H1 (cell line): ENCODE results near the gene RIMS3. TPM values are rescaled to one million over a fixed set of nuclear protein-coding genes. Genes with fewer than 3 reads are reported as not detected.

Experiments used
- CTCF ChIA-PET: fragments of 300-600 bp; sonication (Branson Sonifier 250); formaldehyde crosslinking; loops from one replicate; lab custom pipeline; 2021; ENCODE audit not compliant: partially characterized antibody; lab: Charles Lee
- POLR2A ChIA-PET: fragments of 300-600 bp; sonication (Branson Sonifier 250); formaldehyde crosslinking; loops from one replicate; lab custom pipeline; 2021; ENCODE audit warnings: inconsistent platforms; ENCODE audit not compliant: partially characterized antibody; lab: Charles Lee
- DNase-seq, 2 experiments: peaks; one replicate each; pipeline versions ENCODE4 v3.0.0 to v3.0.0-alpha.2; 2010 to 2022; ENCODE audit warnings: low spot score in 2 of 2, low read depth in 1 of 2, mixed read lengths in 1 of 2
- FAIRE-seq: peaks from 2 replicates; lab custom pipeline; 2011; peaks lifted over from hg19 to GRCh38; lab: Jason Lieb, UNC
- H2AFZ ChIP-seq: 2 replicates; pipeline ENCODE4 v1.8.1; 2012; ENCODE audit warnings: low read length, inconsistent platforms
- H2AK5ac ChIP-seq: 2 replicates; pipeline ENCODE4 v1.6.1; 2013; ENCODE audit warnings: low read depth, low read length
- H2BK120ac ChIP-seq: replicated peaks from 2 replicates; pipeline ENCODE3; 2013; ENCODE audit warnings: low read depth, low read length, inconsistent platforms
- H2BK12ac ChIP-seq: 2 replicates; pipeline ENCODE4 v1.6.1; 2013; ENCODE audit warnings: low read depth, low read length
- H2BK15ac ChIP-seq: 2 replicates; pipeline ENCODE4 v1.6.1; 2013; ENCODE audit warnings: low read length
- H2BK20ac ChIP-seq: 2 replicates; pipeline ENCODE4 v1.6.1; 2013; ENCODE audit warnings: low read length
- H2BK5ac ChIP-seq: 2 replicates; pipeline ENCODE4 v1.6.1; 2013; ENCODE audit warnings: low read depth, low read length
- H3K14ac ChIP-seq: 2 replicates; pipeline ENCODE4 v1.6.1; 2013; ENCODE audit warnings: inconsistent platforms; ENCODE audit not compliant: insufficient read length
- H3K18ac ChIP-seq: 2 replicates; pipeline ENCODE4 v1.6.1; 2013; ENCODE audit warnings: low read length; ENCODE audit errors: extremely low read depth
- H3K23ac ChIP-seq: 2 replicates; pipeline ENCODE4 v1.6.1; 2013; ENCODE audit warnings: inconsistent platforms; ENCODE audit not compliant: insufficient read length
- H3K23me2 ChIP-seq: 2 replicates; pipeline ENCODE4 v1.6.1; 2013; ENCODE audit warnings: low read depth, low read length
- H3K27ac ChIP-seq: 2 replicates; pipeline ENCODE4 v1.6.1; 2011; ENCODE audit warnings: low read depth, low read length, inconsistent platforms
- H3K27me3 ChIP-seq, 4 experiments: replicated peaks in 1 of 4; 1 replicate in 1 of 4; 2 replicates in 3 of 4; pipeline versions ENCODE4 v1.6.1 to v1.8.1; 2011 to 2013; ENCODE audit warnings: low read length in 3 of 4, mild to moderate bottlenecking in 3 of 4, inconsistent platforms in 2 of 4, mixed read lengths in 2 of 4, moderate library complexity in 1 of 4; ENCODE audit not compliant: control insufficient read depth in 3 of 4, insufficient read depth in 3 of 4; ENCODE audit errors: extremely low read depth in 1 of 4
- H3K36me3 ChIP-seq, 4 experiments: 2 replicates each; pipeline versions ENCODE4 v1.6.1 to v1.8.1; 2011 to 2013; ENCODE audit warnings: mild to moderate bottlenecking in 4 of 4, low read length in 3 of 4, moderate library complexity in 2 of 4, control low read depth in 1 of 4, inconsistent platforms in 1 of 4; ENCODE audit not compliant: insufficient read depth in 4 of 4, control insufficient read depth in 2 of 4
- H3K4ac ChIP-seq: replicated peaks from 2 replicates; pipeline ENCODE3; 2013; ENCODE audit warnings: low read length, low read depth, mixed read lengths, inconsistent platforms; ENCODE audit not compliant: insufficient read length
- H3K4me1 ChIP-seq, 4 experiments: replicated peaks in 1 of 4; 1 replicate in 1 of 4; 2 replicates in 3 of 4; pipeline versions ENCODE4 v1.6.1 to v1.8.1; 2011 to 2013; ENCODE audit warnings: low read length in 3 of 4, inconsistent platforms in 2 of 4, mixed read lengths in 1 of 4; ENCODE audit not compliant: insufficient read depth in 4 of 4, control insufficient read depth in 3 of 4
- H3K4me2 ChIP-seq, 2 experiments: 2 replicates each; pipeline versions ENCODE4 v1.6.1 to v1.8.1; 2011 to 2013; ENCODE audit warnings: low read depth in 2 of 2, low read length in 2 of 2, control low read depth in 1 of 2, inconsistent platforms in 1 of 2, mild to moderate bottlenecking in 1 of 2; ENCODE audit not compliant: insufficient read depth in 1 of 2
- H3K4me3 ChIP-seq, 4 experiments: fragments of 200-600, 300-600 bp in 1 of 4; sonication (generic), shearing (Covaris generic), sonication (Bioruptor Twin) in 1 of 4; 2 replicates each; pipeline versions ENCODE4 v1.5.1 to v1.8.1; 2011 to 2016; ENCODE audit warnings: low read length in 4 of 4, low read depth in 3 of 4, control low read depth in 2 of 4, inconsistent platforms in 2 of 4, mild to moderate bottlenecking in 2 of 4, mixed read lengths in 1 of 4, moderate library complexity in 1 of 4; ENCODE audit not compliant: insufficient read depth in 2 of 4; ENCODE audit errors: extremely low read depth in 1 of 4
- H3K56ac ChIP-seq: replicated peaks from 2 replicates; pipeline ENCODE3; 2013; ENCODE audit warnings: low read depth, mild to moderate bottlenecking, mixed read lengths, low read length, inconsistent platforms; ENCODE audit not compliant: insufficient read length
- H3K79me1 ChIP-seq: 2 replicates; pipeline ENCODE4 v1.6.1; 2013; ENCODE audit warnings: low read depth, low read length, control low read depth
- H3K79me2 ChIP-seq, 2 experiments: 2 replicates each; pipeline versions ENCODE4 v1.6.1 to v1.8.1; 2012 to 2013; ENCODE audit warnings: low read length in 2 of 2, mild to moderate bottlenecking in 2 of 2, inconsistent platforms in 1 of 2; ENCODE audit not compliant: insufficient read depth in 2 of 2, control insufficient read depth in 1 of 2
- H3K9ac ChIP-seq, 4 experiments: replicated peaks in 1 of 4; 1 replicate in 1 of 4; 2 replicates in 3 of 4; pipeline versions ENCODE4 v1.6.1 to v1.8.1; 2011 to 2013; ENCODE audit warnings: low read depth in 3 of 4, low read length in 3 of 4, control low read depth in 2 of 4, mild to moderate bottlenecking in 2 of 4, moderate library complexity in 2 of 4, inconsistent platforms in 1 of 4; ENCODE audit errors: extremely low read depth in 1 of 4
- H3K9me3 ChIP-seq, 2 experiments: 2 replicates each; pipeline versions ENCODE4 v1.6.1 to v1.8.1; 2012 to 2013; ENCODE audit warnings: mild to moderate bottlenecking in 2 of 2, moderate library complexity in 2 of 2, control low read depth in 1 of 2, inconsistent platforms in 1 of 2, low read depth in 1 of 2, low read length in 1 of 2, mixed read lengths in 1 of 2; ENCODE audit not compliant: insufficient read depth in 2 of 2
- H4K20me1 ChIP-seq, 2 experiments: replicated peaks in 1 of 2; 2 replicates each; pipeline versions ENCODE3 to v1.8.1; 2011 to 2013; ENCODE audit warnings: inconsistent platforms in 2 of 2, low read length in 2 of 2, mild to moderate bottlenecking in 1 of 2; ENCODE audit not compliant: insufficient read depth in 2 of 2, control insufficient read depth in 1 of 2
- H4K5ac ChIP-seq: 2 replicates; pipeline ENCODE4 v1.6.1; 2013; ENCODE audit warnings: low read length, low read depth, mixed read lengths, inconsistent platforms; ENCODE audit not compliant: insufficient read length
- H4K8ac ChIP-seq: 2 replicates; pipeline ENCODE4 v1.8.0; 2013; ENCODE audit warnings: mild to moderate bottlenecking, moderate library complexity, low read length, inconsistent platforms; ENCODE audit not compliant: insufficient read depth; ENCODE audit errors: extremely low read depth
- H4K91ac ChIP-seq: replicated peaks from 2 replicates; pipeline ENCODE3; 2013; ENCODE audit warnings: low read length, mixed read lengths, inconsistent platforms; ENCODE audit not compliant: insufficient read length
- SIN3A ChIP-seq, 2 experiments: IDR thresholded peaks in 1 of 2; conservative IDR thresholded peaks in 1 of 2; 2 replicates each; pipeline ENCODE4 v1.6.1; 2011 to 2012; ENCODE audit warnings: low read length in 2 of 2, improper control_type of control experiment in 1 of 2, low read depth in 1 of 2, mild to moderate bottlenecking in 1 of 2
- SP2 ChIP-seq: IDR thresholded peaks from 2 replicates; pipeline ENCODE4 v1.6.1; 2012; ENCODE audit warnings: mild to moderate bottlenecking, low read length, inconsistent platforms
- SP4 ChIP-seq: IDR thresholded peaks from 2 replicates; pipeline ENCODE4 v1.6.1; 2012; ENCODE audit warnings: low read length, inconsistent platforms
- WGBS, 2 experiments: shearing (Covaris generic) in 1 of 2; methylation state at CpG; one replicate each; pipeline versions ENCODE4 v1.1.6 to v1.1.7; 2013 to 2015; ENCODE audit warnings: low lambda C conversion rate in 2 of 2, mixed read lengths in 2 of 2, inconsistent platforms in 1 of 2, low coverage in 1 of 2, missing lambda C conversion rate in 1 of 2; ENCODE audit not compliant: insufficient replicate concordance in 2 of 2, insufficient coverage in 1 of 2, insufficient read length in 1 of 2; ENCODE audit errors: extremely low coverage in 1 of 2, missing lambda C conversion rate in 1 of 2; 5-methylcytosine and 5-hydroxymethylcytosine counted together
- polyA plus RNA-seq, 7 experiments: library from polyadenylated mRNA; depleted of rRNA in 3 of 7; stranded (reverse) in 5 of 7; unstranded in 2 of 7; fragments of >200 nt in 5 of 7; fragments of 200-250 nt in 2 of 7; gene quantifications; 1 replicate in 5 of 7; 2 replicates in 1 of 7; 4 replicates in 1 of 7; pipeline versions ENCODE4 v1.2.1 to v1.2.3, GENCODE V29; 2011 to 2013; ENCODE audit warnings: missing spikeins in 2 of 7, mixed read lengths in 2 of 7
- total RNA-seq: library from RNA; stranded (reverse); fragmentation: NEBNext Ultra II Directional; extraction: Animal tissue kit (Norgen Biotek cat#: 25700); gene quantifications from 2 replicates; pipeline ENCODE4 v1.2.1, GENCODE V29; 2021

Gene RIMS3
- total and polyA plus RNA-seq, 2 of the 8 experiments (the other 6 are each of a cell fraction or from before 2014, with no cell fraction given) = 13.3 to 20.6 TPM

- WGBS, 2 experiments = 13% methylated on average over 16 of the region's 18 CpGs; no CpG with 5 or more reads in 1 of the 2 experiments
- no peak overlapping the region for H2AFZ ChIP-seq
- peaks cover 15 to 66% of the 10 kb centered on the region in 2 experiments for H3K79me2 ChIP-seq
Observed at GRCh38 chr1:40690771-40691537, 25.5 kb upstream of the RIMS3 start.

More at GRCh38 chr1:40690771-40691537, 25.5 kb upstream of the RIMS3 start:
- no peaks in the 10 kb centered on the region; the same call in 1 of the 2 replicates for H3K79me1 ChIP-seq
- H3K4me1 ChIP-seq = peaks cover 0 to 8% (median 3%) of the 10 kb centered on the region in 4 experiments; a peak in 5 of 7 replicates
- no peak overlapping the region for H3K4ac ChIP-seq
- H2BK12ac ChIP-seq = no peak overlapping the region
- no peak overlapping the region for H2BK15ac ChIP-seq
- H2BK5ac ChIP-seq = no peak overlapping the region
- ChIA-PET CTCF (interaction anchor here (0.6 to 2.3 kb wide), 11 partner anchors 22 to 744 kb away, joined by 3 to 12 read pairs (median 5); no protein-coding TSS in a partner anchor), POLR2A (interaction anchor here (0.6 to 9.4 kb wide), 52 partner anchors 7 to 736 kb away, joined by 3 to 293 read pairs (median 6); partner anchors contain the start of genes CAP1, CTPS1, MFSD2A and RIMS3)
- no peak overlapping the region for H2AK5ac ChIP-seq
- peaks cover 2 to 11% of the 10 kb centered on the region in 2 experiments for H4K20me1 ChIP-seq
- H3K23ac ChIP-seq = no peak overlapping the region
- 0 out of 2 replicates have a peak overlapping the region, but pooled peaks have one; percentile 49 for H3K18ac ChIP-seq
- FAIRE-seq (no peak), DNase-seq (no peak)
- no peaks in the 10 kb centered on the region for H3K9me3 ChIP-seq
- H3K56ac ChIP-seq = no peak overlapping the region
- H4K8ac ChIP-seq = no peak overlapping the region
- peak overlapping the region; percentile 73 to 99 (median 91); a peak in 6 of 7 replicates for H3K9ac ChIP-seq
- peaks cover 0 to 7% (median 5%) of the 10 kb centered on the region in 4 experiments; a peak in 3 of 8 replicates for H3K36me3 ChIP-seq
- H3K4me2 ChIP-seq = peak overlapping the region; percentile 92 to 100
- H3K4me3 ChIP-seq = peak overlapping the region; percentile 67 to 82 (median 80)
- no peak overlapping the region for H4K5ac ChIP-seq
- no peaks in the 10 kb centered on the region for H3K27me3 ChIP-seq
- peak overlapping the region; percentile 100; the same call in 1 of the 2 replicates for H3K27ac ChIP-seq
- H4K91ac ChIP-seq = no peak overlapping the region
- no peak overlapping the region for H2BK20ac ChIP-seq
- no peak overlapping the region for H2BK120ac ChIP-seq
- peaks cover 7% of the 10 kb centered on the region for H3K23me2 ChIP-seq
- no peak overlapping the region for H3K14ac ChIP-seq
- TF ChIP-seq SP2 (no peak), SIN3A (conservative IDR thresholded peaks at IDR 0.05 in 1 of 2, IDR thresholded peaks at IDR 0.05 in 1 of 2; ENCODE audit: low read depth in 1 of 2, low read length in 2 of 2) (0 out of 4 replicates have a peak, but pooled peaks of 1 of the 2 experiments have one; percentile 15), SP4 (no peak)
